Cardiac muscle cell (in vitro differentiated cells and primary cell): ENCODE data around the gene ITGB3. TPM values are rescaled to one million over a fixed set of nuclear protein-coding genes. Genes with fewer than 3 reads are reported as not detected.
A peak's percentile ranks its signal among the peaks of the same experiment; 100 is the strongest.

Experiments
- DNase-seq, 2 donors: peaks; one replicate each; pipeline versions ENCODE4 v3.0.0 to v3.0.0-alpha.2; 2010 to 2017; ENCODE audit warnings: low read depth in 1 of 2, low spot score in 1 of 2
- H3K27ac ChIP-seq: fragments of 200-600 bp; sonication (generic); 2 replicates; pipeline ENCODE4 v1.5.1; 2016
- H3K27me3 ChIP-seq: fragments of 200-600 bp; sonication (generic); 2 replicates; pipeline ENCODE4 v1.6.0; 2016; ENCODE audit warnings: control low read depth
- H3K36me3 ChIP-seq: fragments of 200-600 bp; sonication (generic); 2 replicates; pipeline ENCODE4 v1.5.1; 2016; ENCODE audit warnings: control low read depth
- H3K4me1 ChIP-seq: fragments of 200-600 bp; sonication (generic); 2 replicates; pipeline ENCODE4 v1.8.1; 2017; ENCODE audit warnings: low read depth, mild to moderate bottlenecking, mixed run types
- H3K4me3 ChIP-seq: fragments of 200-600 bp; sonication (generic); 2 replicates; pipeline ENCODE4 v1.5.1; 2016; ENCODE audit warnings: mild to moderate bottlenecking
- H3K9me3 ChIP-seq: fragments of 200-600 bp; sonication (generic); 2 replicates; pipeline ENCODE4 v1.5.1; 2017; ENCODE audit warnings: low read depth, mild to moderate bottlenecking, control low read depth
- CTCF ChIP-seq: IDR thresholded peaks from 2 replicates; pipeline ENCODE4 v1.5.1; 2012; ENCODE audit warnings: low read depth, mild to moderate bottlenecking, low read length
- polyA plus RNA-seq: library from polyadenylated mRNA; unstranded; fragments of >200 nt; fragmentation: Nextera tagmentation; extraction: Ambion mirVana; gene quantifications from 2 replicates; pipeline ENCODE4 v1.2.1, GENCODE V29; 2016
- total RNA-seq: library from RNA; depleted of rRNA; stranded (reverse); fragments of >200 nt; gene quantifications from 2 replicates; pipeline ENCODE4 v1.2.3, GENCODE V29; 2016

The ITGB3 gene
- total and polyA plus RNA-seq, 2 experiments from 2014 or later, result 4.6 to 20.0 TPM

DNA sequence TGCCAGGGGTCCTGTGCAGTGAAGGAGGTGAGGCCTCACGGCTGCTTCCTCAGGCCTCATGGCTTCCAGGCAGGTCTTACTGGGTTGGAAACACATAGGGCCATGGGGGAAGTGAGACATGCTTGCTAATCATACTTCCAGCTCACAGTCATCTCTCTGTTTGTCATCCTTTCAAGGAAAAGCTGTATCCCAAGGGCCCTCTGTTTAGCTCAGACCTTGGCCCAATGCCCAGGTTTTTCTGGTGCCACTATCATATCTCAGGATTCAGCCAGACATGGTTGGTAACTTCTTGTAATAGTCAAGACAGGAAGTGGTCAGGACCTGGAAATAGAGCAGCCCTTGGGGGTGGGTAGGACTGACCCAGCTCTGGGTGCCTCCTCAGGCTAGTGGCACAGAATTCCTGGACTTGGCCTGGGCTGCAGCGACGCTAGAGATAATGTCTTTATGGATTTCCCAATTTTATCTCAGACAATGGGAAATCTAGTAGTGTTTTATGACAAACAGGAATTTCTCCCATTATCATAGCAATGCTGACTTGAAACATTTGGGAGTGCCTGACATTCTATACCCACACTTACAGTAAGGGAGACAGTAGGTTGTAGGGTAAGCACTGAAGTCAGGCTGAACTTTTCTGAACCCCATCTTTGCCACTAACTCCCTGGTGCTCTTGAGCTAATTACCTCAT, 13.5 kb upstream of the ITGB3 start:
- Histone ChIP-seq H3K27me3 (no peaks in the 10 kb centered on the region), H3K36me3 (peaks cover 31% of the 10 kb centered on the region), H3K9me3 (no peaks in the 10 kb centered on the region), H3K4me3 (no peak overlapping the region), H3K27ac (peak overlapping the region; percentile 75), H3K4me1 (peaks cover 14% of the 10 kb centered on the region)
- peak; percentile 70 to 98 for DNase-seq
- no peak for TF ChIP-seq CTCF

- H3K36me3 ChIP-seq, result peaks cover 28% of the 10 kb centered on the region
- peaks cover 14% of the 10 kb centered on the region for H3K4me1 ChIP-seq
- H3K9me3 ChIP-seq, result no peaks in the 10 kb centered on the region
- no peak overlapping the region for H3K4me3 ChIP-seq
- H3K27ac ChIP-seq, result peak overlapping the region; percentile 75
- H3K27me3 ChIP-seq, result no peaks in the 10 kb centered on the region
- TF ChIP-seq CTCF, result no peak
- no peak for DNase-seq
Observed at GRCh38 chr17:47240806-47241205, 12.8 kb upstream of the ITGB3 start.

DNA sequence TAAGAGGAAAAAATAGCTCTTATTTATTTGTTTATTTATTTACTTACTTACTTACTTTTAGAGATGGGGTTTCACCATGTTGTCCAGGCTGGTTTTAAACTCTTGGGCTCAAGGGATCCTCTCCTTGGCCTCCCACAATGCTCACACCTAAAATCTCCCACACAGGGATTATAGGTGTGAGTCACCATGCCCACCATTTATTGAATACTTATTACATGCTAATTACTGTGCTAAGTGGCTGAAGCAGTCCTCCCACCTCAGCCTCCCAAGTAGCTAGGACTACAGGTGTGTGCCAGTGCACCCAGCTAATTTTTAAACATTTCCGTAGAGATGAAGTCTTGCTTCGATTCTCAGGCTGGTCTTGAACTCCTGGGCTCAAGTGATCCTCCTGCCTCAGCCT, 11.0 kb upstream of the ITGB3 start:
- peaks cover 14% of the 10 kb centered on the region for H3K4me1 ChIP-seq
- H3K9me3 ChIP-seq, result no peaks in the 10 kb centered on the region
- no peaks in the 10 kb centered on the region for H3K27me3 ChIP-seq
- H3K36me3 ChIP-seq, result peaks cover 30% of the 10 kb centered on the region
- H3K4me3 ChIP-seq, result no peak overlapping the region
- no peak for DNase-seq
- no peak for TF ChIP-seq CTCF
- H3K27ac ChIP-seq, result no peak overlapping the region

DNA sequence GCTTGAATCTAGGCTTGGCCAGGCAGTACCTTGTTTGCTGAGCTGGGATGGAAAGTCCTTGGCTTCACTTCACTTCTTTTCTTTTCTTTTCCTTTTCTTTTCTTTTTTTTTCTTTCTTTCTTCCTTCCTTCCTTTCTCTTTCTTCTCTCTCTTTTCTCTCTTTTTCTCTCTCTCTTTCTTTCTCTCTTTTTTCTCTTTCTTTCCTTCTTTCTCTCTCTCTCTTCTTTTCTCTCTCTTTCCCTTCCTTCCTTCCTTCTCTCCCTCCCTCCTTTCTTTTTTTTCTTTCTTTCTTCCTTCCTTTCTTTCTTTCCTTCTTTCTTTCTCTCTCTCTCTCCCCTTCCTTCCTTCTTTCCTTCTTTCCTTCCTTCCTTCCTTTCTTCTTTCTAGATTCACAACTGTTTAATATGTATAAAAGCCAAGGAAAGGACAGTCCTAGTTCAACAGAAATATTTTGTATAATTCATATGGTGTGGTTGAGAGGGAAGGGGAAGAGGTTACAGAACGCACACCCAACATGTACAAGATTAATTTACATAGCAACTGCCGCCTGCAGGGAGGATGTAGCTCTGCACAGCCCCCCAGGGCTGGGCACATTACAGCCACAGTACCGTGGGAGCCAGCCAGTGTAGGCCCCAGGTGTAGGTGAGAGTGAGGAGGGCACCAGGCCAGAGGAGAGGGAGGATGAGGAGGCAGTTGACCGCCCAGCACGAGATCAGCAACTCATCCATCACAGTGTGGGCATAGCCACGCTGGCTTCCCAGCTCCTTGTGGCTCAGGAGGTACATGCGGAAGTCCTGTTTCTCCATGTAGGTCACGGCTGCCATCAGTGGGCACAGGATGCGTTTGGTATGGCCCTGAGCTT, 9.7 kb upstream of the ITGB3 start:
- Histone ChIP-seq H3K27me3 (no peaks in the 10 kb centered on the region), H3K4me3 (no peak overlapping the region), H3K9me3 (no peaks in the 10 kb centered on the region), H3K27ac (no peak overlapping the region), H3K4me1 (peaks cover 14% of the 10 kb centered on the region), H3K36me3 (peaks cover 30% of the 10 kb centered on the region)
- no peak for TF ChIP-seq CTCF
- DNase-seq, result no peak

DNA sequence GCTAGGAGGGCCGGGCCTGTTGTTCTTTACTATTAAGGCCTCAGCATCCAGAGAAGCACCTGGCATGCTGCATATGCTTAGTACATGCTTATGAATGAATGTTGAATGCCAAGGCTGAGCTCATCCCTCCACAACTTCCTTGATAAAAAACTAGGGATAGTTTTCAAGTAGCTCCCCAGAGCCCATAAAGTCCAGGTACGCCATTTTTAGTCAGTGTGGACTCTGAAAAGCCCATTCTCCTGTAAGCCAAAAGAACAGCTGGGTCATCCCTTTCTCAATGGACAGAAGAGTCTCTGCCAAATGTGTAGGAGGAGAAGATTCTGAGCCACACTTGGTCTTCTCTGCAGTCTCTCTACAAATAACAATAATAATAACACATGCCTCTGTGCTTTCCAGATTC, 8.9 kb upstream of the ITGB3 start:
- H3K27me3 ChIP-seq, result no peaks in the 10 kb centered on the region
- no peak overlapping the region for H3K4me3 ChIP-seq
- DNase-seq, result no peak
- TF ChIP-seq CTCF, result no peak
- H3K27ac ChIP-seq, result no peak overlapping the region
- peaks cover 6% of the 10 kb centered on the region for H3K4me1 ChIP-seq
- no peaks in the 10 kb centered on the region for H3K9me3 ChIP-seq
- peaks cover 31% of the 10 kb centered on the region for H3K36me3 ChIP-seq
